Parathyroid adenoma (tissue), 2 donors: ENCODE data around the gene SLC15A4.

Experiments
- H2AFZ ChIP-seq: fragments of 300-600 bp; sonication (generic); one replicate; pipeline ENCODE4 v1.7.0; 2017; ENCODE audit warnings: antibody characterized with exemption, mild to moderate bottlenecking
- H3K27ac ChIP-seq: fragments of 300-600 bp; sonication (generic); one replicate; pipeline ENCODE4 v1.7.0; 2017
- H3K27me3 ChIP-seq: fragments of 300-600 bp; sonication (generic); one replicate; pipeline ENCODE4 v1.7.0; 2017; ENCODE audit warnings: low read length; ENCODE audit not compliant: control insufficient read depth, insufficient read depth
- H3K36me3 ChIP-seq: fragments of 300-600 bp; sonication (generic); one replicate; pipeline ENCODE4 v1.7.0; 2017; ENCODE audit warnings: low read length; ENCODE audit not compliant: control insufficient read depth, insufficient read depth
- H3K4me1 ChIP-seq: fragments of 300-600 bp; sonication (generic); one replicate; pipeline ENCODE4 v1.7.0; 2017; ENCODE audit warnings: control low read depth
- H3K4me2 ChIP-seq: fragments of 300-600 bp; sonication (generic); one replicate; pipeline ENCODE4 v1.7.0; 2017; ENCODE audit warnings: low read length
- H3K4me3 ChIP-seq: fragments of 300-600 bp; sonication (generic); one replicate; pipeline ENCODE4 v1.7.0; 2017; ENCODE audit warnings: low read depth, low read length
- H3K79me2 ChIP-seq: fragments of 300-600 bp; sonication (generic); one replicate; pipeline ENCODE4 v1.7.0; 2017; ENCODE audit warnings: control low read depth
- H3K9ac ChIP-seq: fragments of 300-600 bp; sonication (generic); one replicate; pipeline ENCODE4 v1.7.0; 2017; ENCODE audit warnings: mild to moderate bottlenecking
- H3K9me3 ChIP-seq: fragments of 300-600 bp; sonication (generic); one replicate; pipeline ENCODE4 v1.7.0; 2017; ENCODE audit warnings: low read length; ENCODE audit not compliant: control insufficient read depth
- TF ChIP-seq, protein P1 (sequence below): fragments of 300-600 bp; sonication (generic); IDR thresholded peaks from one replicate; pipeline ENCODE4 v1.7.0; 2017; ENCODE audit warnings: antibody characterized with exemption, mild to moderate bottlenecking
- donor health status: primary hyperparathyroidism.

The SLC15A4 gene

DNA sequence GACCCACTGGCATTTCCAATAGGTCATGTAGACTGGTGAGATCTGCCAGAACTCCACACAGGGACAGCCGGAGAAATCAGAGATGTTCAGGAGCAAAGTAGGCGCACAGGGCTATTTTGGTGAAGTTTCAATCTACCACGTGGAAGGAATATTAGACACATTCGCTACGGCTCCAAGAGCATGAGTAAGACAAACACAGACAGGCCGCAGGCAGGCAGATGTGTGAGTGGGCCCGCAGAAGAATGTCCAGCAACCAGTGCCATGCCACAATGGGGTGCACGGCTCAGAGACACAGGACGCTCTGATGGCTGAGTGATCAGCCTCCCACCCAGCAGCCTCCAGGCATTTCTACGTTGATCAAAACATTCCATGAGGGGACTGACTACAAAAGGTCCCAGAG lies 10.4 kb downstream of the SLC15A4 start:
- Histone ChIP-seq H2AFZ (no peak overlapping the region), H3K27me3 (no peaks in the 10 kb centered on the region), H3K4me3 (no peak overlapping the region), H3K79me2 (peaks cover 41% of the 10 kb centered on the region), H3K36me3 (no peaks in the 10 kb centered on the region), H3K27ac (no peak overlapping the region), H3K4me2 (no peak overlapping the region), H3K9me3 (no peaks in the 10 kb centered on the region), H3K4me1 (peaks cover 24% of the 10 kb centered on the region), H3K9ac (no peak overlapping the region)
- TF ChIP-seq, protein P1, sequence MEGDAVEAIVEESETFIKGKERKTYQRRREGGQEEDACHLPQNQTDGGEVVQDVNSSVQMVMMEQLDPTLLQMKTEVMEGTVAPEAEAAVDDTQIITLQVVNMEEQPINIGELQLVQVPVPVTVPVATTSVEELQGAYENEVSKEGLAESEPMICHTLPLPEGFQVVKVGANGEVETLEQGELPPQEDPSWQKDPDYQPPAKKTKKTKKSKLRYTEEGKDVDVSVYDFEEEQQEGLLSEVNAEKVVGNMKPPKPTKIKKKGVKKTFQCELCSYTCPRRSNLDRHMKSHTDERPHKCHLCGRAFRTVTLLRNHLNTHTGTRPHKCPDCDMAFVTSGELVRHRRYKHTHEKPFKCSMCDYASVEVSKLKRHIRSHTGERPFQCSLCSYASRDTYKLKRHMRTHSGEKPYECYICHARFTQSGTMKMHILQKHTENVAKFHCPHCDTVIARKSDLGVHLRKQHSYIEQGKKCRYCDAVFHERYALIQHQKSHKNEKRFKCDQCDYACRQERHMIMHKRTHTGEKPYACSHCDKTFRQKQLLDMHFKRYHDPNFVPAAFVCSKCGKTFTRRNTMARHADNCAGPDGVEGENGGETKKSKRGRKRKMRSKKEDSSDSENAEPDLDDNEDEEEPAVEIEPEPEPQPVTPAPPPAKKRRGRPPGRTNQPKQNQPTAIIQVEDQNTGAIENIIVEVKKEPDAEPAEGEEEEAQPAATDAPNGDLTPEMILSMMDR = no peak

GRCh38 chr12:128811806-128812205 lies 12.0 kb downstream of the SLC15A4 start:
- H3K27me3 ChIP-seq = no peaks in the 10 kb centered on the region
- peaks cover 31% of the 10 kb centered on the region for H3K79me2 ChIP-seq
- H3K36me3 ChIP-seq = no peaks in the 10 kb centered on the region
- H3K4me3 ChIP-seq = no peak overlapping the region
- H3K9me3 ChIP-seq = no peaks in the 10 kb centered on the region
- no peak overlapping the region for H3K27ac ChIP-seq
- TF ChIP-seq, protein P1 = no peak
- peaks cover 14% of the 10 kb centered on the region for H3K4me1 ChIP-seq
- H3K4me2 ChIP-seq = no peak overlapping the region
- H2AFZ ChIP-seq = no peak overlapping the region
- H3K9ac ChIP-seq = no peak overlapping the region

DNA sequence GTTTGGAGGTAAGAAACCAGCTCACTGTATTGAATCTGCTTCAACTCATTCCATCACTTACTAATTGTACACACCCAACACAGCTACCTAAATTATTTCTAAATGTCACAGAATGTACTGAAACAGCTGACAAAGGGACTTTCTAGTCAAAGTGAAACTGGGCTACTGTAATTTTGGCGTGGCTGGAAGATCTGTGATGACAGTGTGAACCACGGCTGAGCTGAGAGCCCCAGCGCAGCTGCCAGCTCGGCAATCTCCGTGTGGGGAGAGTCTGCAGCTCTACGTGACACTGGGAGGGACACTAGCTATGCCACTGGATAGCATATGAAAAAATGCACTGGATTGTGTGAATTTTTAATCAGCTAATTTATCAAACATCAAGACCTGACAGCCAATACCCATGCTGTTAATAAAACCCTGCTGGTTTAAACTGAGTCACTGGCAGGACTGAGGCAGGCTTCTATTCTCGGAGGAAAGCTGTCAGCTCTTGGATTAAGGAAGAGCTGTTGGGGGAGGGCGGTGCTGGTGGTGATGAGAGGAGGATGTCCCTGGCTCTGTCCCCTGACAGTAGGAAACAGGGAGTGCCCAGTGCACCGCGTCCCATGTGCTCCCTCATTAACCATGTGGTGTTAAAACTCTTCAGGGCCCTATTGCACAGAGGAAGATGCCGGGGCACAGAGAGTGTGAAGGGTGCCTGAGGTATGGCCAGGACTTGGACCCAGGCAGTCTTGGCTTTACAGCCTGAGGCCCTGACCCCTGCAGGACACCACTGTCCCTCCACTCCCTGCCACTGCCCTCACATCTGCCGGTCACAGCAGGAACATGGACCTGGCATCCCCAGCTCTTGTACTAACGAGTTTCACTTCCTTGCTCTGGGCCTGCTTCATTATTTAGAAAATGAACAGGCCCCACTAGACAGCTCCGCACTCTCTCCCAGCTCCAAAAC lies 13.3 kb downstream of the SLC15A4 start:
- Histone ChIP-seq H3K27ac (no peak overlapping the region), H3K4me2 (no peak overlapping the region), H3K36me3 (no peaks in the 10 kb centered on the region), H3K9ac (no peak overlapping the region), H3K4me1 (peaks cover 9% of the 10 kb centered on the region), H3K4me3 (no peak overlapping the region), H3K27me3 (no peaks in the 10 kb centered on the region), H3K9me3 (no peaks in the 10 kb centered on the region), H3K79me2 (peaks cover 22% of the 10 kb centered on the region), H2AFZ (no peak overlapping the region)
- TF ChIP-seq, protein P1 = no peak

- H3K9me3 ChIP-seq = no peaks in the 10 kb centered on the region
- no peak overlapping the region for H3K9ac ChIP-seq
- H3K27me3 ChIP-seq = no peaks in the 10 kb centered on the region
- H3K79me2 ChIP-seq = peaks cover 8% of the 10 kb centered on the region
- no peak overlapping the region for H3K27ac ChIP-seq
- no peak overlapping the region for H3K4me3 ChIP-seq
- peaks cover 9% of the 10 kb centered on the region for H3K4me1 ChIP-seq
- TF ChIP-seq, protein P1 = no peak
- no peaks in the 10 kb centered on the region for H3K36me3 ChIP-seq
- H3K4me2 ChIP-seq = no peak overlapping the region
- no peak overlapping the region for H2AFZ ChIP-seq
Measured at GRCh38 chr12:128808651-128809050, 15.1 kb downstream of the SLC15A4 start.
